Measurements from ENCODE around the gene SHLD3. TPM values are rescaled to one million over a fixed set of nuclear protein-coding genes. Genes with fewer than 3 reads are reported as not detected.

The SHLD3 gene
- polyA plus RNA-seq, 3 donors: 2.0 to 4.9 (median 2.6) TPM

GRCh38 chr5:65623482-65623881 is 1.3 kb upstream of the SHLD3 start:
- Mint-ChIP-seq H3K4me1 (peaks cover 27% of the 10 kb centered on the region), H3K4me3 (peak overlapping the region; percentile 90 to 99), H3K9me3 (peaks cover 0 to 2% (median 0%) of the 10 kb centered on the region in 7 donors), H3K27ac (peak overlapping the region in 5 of 7 donors; percentile 94 to 98 (median 97)), H3K27me3 (ENCODE audit: low read depth in 3 of 3) (no peaks in the 10 kb centered on the region), H3K36me3 (peaks cover 1 to 9% of the 10 kb centered on the region in 2 donors)
- H3K27me3 ChIP-seq (ENCODE audit: control insufficient read depth in 2 of 2, insufficient read depth in 2 of 2, low read length in 2 of 2): no peaks in the 10 kb centered on the region
- H3K9me3 ChIP-seq (replicated peaks in 1 of 2; ENCODE audit: control insufficient read depth in 1 of 2, insufficient read depth in 1 of 2, low read length in 2 of 2): no peaks in the 10 kb centered on the region
- H3K27ac ChIP-seq (ENCODE audit: low read depth in 1 of 2, low read length in 2 of 2): peak overlapping the region in 1 of 2 donors; percentile 93
- WGBS (ENCODE audit: insufficient coverage): 33% methylated on average over 2 of the region's 9 CpGs
- H3K4me2 ChIP-seq (replicated peaks; ENCODE audit: extremely low read depth, low read length, poor library complexity, severe bottlenecking): peak overlapping the region; percentile 80
- peak overlapping the region; percentile 83 for H3K9ac ChIP-seq (ENCODE audit: insufficient read depth, low read length, poor library complexity, severe bottlenecking)
- TF ChIP-seq CTCF (IDR thresholded peaks at IDR 0.05): no peak
- peak overlapping the region; percentile 86 to 98 (median 94) for H3K4me3 ChIP-seq (replicated peaks in 1 of 3; ENCODE audit: low read depth in 2 of 3, low read length in 3 of 3)
- no peak for DNase-seq
- intact Hi-C loops (cut with micrococcal nuclease): loop anchor here (5.0 to 10.0 kb wide), 4 partner anchors 99 to 521 kb away; partner anchors contain the start of genes NLN (in 2 of the 2), SGTB (in 2 of the 2) and SREK1 (in 2 of the 2)
- peaks cover 18 to 35% of the 10 kb centered on the region in 2 donors for H3K4me1 ChIP-seq (ENCODE audit: control insufficient read depth in 1 of 2, insufficient read depth in 2 of 2, low read length in 2 of 2)
- H2AFZ ChIP-seq (ENCODE audit: insufficient read depth, low read depth, low read length, poor library complexity, severe bottlenecking): peak overlapping the region; percentile 97
- peaks cover 2 to 5% of the 10 kb centered on the region in 2 donors for H3K36me3 ChIP-seq (replicated peaks in 1 of 2; ENCODE audit: control insufficient read depth in 1 of 2, insufficient read depth in 2 of 2, low read length in 2 of 2)
- H3K79me2 ChIP-seq (ENCODE audit: insufficient read depth, low read length): peaks cover 93% of the 10 kb centered on the region
- H4K20me1 ChIP-seq (ENCODE audit: insufficient read depth, low read length): peaks cover 10% of the 10 kb centered on the region

GRCh38 chr5:65624025-65624570 is 729 bp upstream of the SHLD3 start, which contains the start of gene TRIM23:
Gene TRIM23, minus strand, starts transcription at chr5:65624333. Its CDS starts 59 bp downstream, at chr5:65624274.
- peaks cover 27% of the 10 kb centered on the region for H3K4me1 Mint-ChIP-seq
- peaks cover 2 to 4% of the 10 kb centered on the region in 2 donors for H3K36me3 ChIP-seq (replicated peaks in 1 of 2; ENCODE audit: control insufficient read depth in 1 of 2, insufficient read depth in 2 of 2, low read length in 2 of 2)
- peak within 1 kb of the TSS; percentile 87 to 93 for H3K27ac ChIP-seq (ENCODE audit: low read depth in 1 of 2, low read length in 2 of 2)
- H3K9me3 Mint-ChIP-seq: peaks cover 0 to 2% (median 0%) of the 10 kb centered on the region in 7 donors
- H3K4me1 ChIP-seq (ENCODE audit: control insufficient read depth in 1 of 2, insufficient read depth in 2 of 2, low read length in 2 of 2): peaks cover 18 to 35% of the 10 kb centered on the region in 2 donors
- peaks cover 1 to 12% of the 10 kb centered on the region in 2 donors for H3K36me3 Mint-ChIP-seq
- H3K27me3 ChIP-seq (ENCODE audit: control insufficient read depth in 2 of 2, insufficient read depth in 2 of 2, low read length in 2 of 2): no peaks in the 10 kb centered on the region
- TF ChIP-seq CTCF (IDR thresholded peaks at IDR 0.05): no peak
- peaks cover 4% of the 10 kb centered on the region for H4K20me1 ChIP-seq (ENCODE audit: insufficient read depth, low read length)
- peak within 1 kb of the TSS; percentile 97 for H2AFZ ChIP-seq (ENCODE audit: insufficient read depth, low read depth, low read length, poor library complexity, severe bottlenecking)
- H3K79me2 ChIP-seq (ENCODE audit: insufficient read depth, low read length): peaks cover 93% of the 10 kb centered on the region
- DNase-seq: peak; percentile 92 to 94 (median 92)
- under 1% methylated on average over 13 of the region's 32 CpGs for WGBS (ENCODE audit: insufficient coverage)
- H3K4me2 ChIP-seq (replicated peaks; ENCODE audit: extremely low read depth, low read length, poor library complexity, severe bottlenecking): peak within 1 kb of the TSS; percentile 80
- H3K9me3 ChIP-seq (replicated peaks in 1 of 2; ENCODE audit: control insufficient read depth in 1 of 2, insufficient read depth in 1 of 2, low read length in 2 of 2): no peaks in the 10 kb centered on the region
- H3K27me3 Mint-ChIP-seq (ENCODE audit: low read depth in 3 of 3): no peaks in the 10 kb centered on the region
- H3K9ac ChIP-seq (ENCODE audit: insufficient read depth, low read length, poor library complexity, severe bottlenecking): peak within 1 kb of the TSS; percentile 83
- peak within 1 kb of the TSS; percentile 86 to 98 (median 94) for H3K4me3 ChIP-seq (replicated peaks in 1 of 3; ENCODE audit: low read depth in 2 of 3, low read length in 3 of 3)
- intact Hi-C loops (cut with micrococcal nuclease): loop anchor here (2.0 to 10.0 kb wide), 5 partner anchors 61 to 521 kb away; partner anchors contain the start of genes CENPK (in 2 of the 2), NLN (in 2 of the 2), PPWD1 (in 2 of the 2) and SGTB (in 2 of the 2)
- H3K4me3 Mint-ChIP-seq: peak within 1 kb of the TSS; percentile 90 to 99
- H3K27ac Mint-ChIP-seq: peak within 1 kb of the TSS; percentile 94 to 98 (median 97)
